ENCODE measurements around the gene CACNA1D.

CACNA1D gene

DNA sequence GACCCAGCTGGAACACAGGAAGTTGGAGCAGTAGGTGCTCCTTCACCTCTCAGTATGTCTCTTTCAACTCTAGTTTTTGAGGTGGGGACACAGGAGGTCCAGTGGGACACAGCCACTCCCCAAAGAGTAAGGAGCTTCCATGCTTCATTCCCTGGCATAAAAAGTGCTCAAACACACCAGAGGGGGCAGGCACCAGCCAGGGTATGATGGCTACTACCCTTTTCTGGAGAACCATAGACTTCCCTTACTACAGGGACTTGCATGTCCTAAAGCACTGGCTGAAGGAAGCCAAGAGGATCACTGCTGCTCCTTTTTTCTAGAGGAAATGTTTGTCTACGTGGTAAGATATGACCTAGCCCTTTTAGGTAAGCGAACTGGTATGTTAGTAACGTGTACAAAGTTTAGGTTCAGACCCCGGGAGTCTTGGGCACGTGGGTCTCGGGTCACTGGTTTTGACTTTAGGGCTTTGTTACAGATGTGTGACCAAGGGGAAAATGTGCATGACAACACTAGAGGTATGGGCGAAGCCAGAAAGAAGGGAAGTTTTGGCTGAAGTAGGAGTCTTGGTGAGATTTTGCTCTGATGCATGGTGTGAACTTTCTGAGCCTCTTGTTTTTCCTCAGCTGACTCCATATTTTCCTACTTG lies 363.8 kb downstream of the CACNA1D start:
- no peaks in the 10 kb centered on the region for H3K4me1 Mint-ChIP-seq (ENCODE audit: low read depth)
- no peak overlapping the region for H3K27ac Mint-ChIP-seq
- H3K4me3 Mint-ChIP-seq = no peak overlapping the region
- DNase-seq = no peak
- H3K36me3 Mint-ChIP-seq (ENCODE audit: low read depth) = peaks cover 42% of the 10 kb centered on the region
- H3K27me3 Mint-ChIP-seq = peaks cover 10% of the 10 kb centered on the region
- no peaks in the 10 kb centered on the region for H3K9me3 Mint-ChIP-seq

DNA sequence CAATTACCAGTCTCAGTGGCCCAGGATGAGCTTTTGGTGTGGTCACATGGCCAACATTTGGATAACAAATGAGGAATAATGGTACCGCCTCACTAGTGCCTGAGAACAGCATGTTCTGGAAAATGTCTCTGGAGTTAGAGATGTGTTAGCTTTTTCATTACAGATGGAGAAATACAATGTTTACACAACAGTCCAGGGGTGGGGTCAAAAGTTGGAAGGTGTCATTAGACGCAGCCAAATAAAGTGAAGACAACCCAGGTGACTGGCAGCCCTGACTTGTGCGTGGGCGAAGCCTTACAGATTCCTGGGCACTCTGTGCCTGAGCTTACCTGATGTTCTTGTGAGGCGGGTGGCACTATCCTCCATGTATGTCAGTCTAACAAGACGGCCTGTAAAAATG lies 364.8 kb downstream of the CACNA1D start:
- Mint-ChIP-seq H3K4me1 (ENCODE audit: low read depth) (no peaks in the 10 kb centered on the region), H3K36me3 (ENCODE audit: low read depth) (peaks cover 51% of the 10 kb centered on the region), H3K27me3 (peaks cover 9% of the 10 kb centered on the region), H3K4me3 (no peak overlapping the region), H3K27ac (no peak overlapping the region), H3K9me3 (no peaks in the 10 kb centered on the region)
- no peak for DNase-seq

DNA sequence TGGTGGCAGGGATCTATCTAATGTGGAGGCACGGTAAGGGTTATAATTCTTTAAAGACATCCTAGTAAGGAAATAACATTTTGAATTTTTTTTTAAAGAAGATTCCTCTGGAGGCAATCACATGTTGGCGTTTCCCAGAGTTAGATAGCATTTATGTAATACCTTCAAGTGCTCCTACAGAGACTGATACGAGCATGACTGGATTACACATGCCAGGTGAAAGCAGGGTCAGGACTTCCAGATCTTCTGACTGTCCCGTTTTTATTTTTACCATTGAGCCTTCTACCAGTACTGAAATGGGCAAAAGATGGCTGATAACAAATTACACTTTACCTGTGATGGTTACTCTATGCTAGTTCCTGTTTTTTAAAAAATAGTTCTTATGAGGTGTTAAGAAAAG lies 365.8 kb downstream of the CACNA1D start:
- Mint-ChIP-seq H3K4me3 (no peak overlapping the region), H3K27me3 (peaks cover 3% of the 10 kb centered on the region), H3K9me3 (no peaks in the 10 kb centered on the region), H3K36me3 (ENCODE audit: low read depth) (peaks cover 61% of the 10 kb centered on the region), H3K27ac (no peak overlapping the region), H3K4me1 (ENCODE audit: low read depth) (no peaks in the 10 kb centered on the region)
- DNase-seq = no peak

GRCh38 chr3:53862241-53862640 lies 367.8 kb downstream of the CACNA1D start:
- no peak for DNase-seq
- Mint-ChIP-seq H3K36me3 (ENCODE audit: low read depth) (peaks cover 80% of the 10 kb centered on the region), H3K27ac (no peak overlapping the region), H3K4me1 (ENCODE audit: low read depth) (no peaks in the 10 kb centered on the region), H3K4me3 (no peak overlapping the region), H3K9me3 (no peaks in the 10 kb centered on the region), H3K27me3 (no peaks in the 10 kb centered on the region)

GRCh38 chr3:53863145-53863544 lies 368.7 kb downstream of the CACNA1D start:
- Mint-ChIP-seq H3K4me1 (ENCODE audit: low read depth) (no peaks in the 10 kb centered on the region), H3K36me3 (ENCODE audit: low read depth) (peaks cover 89% of the 10 kb centered on the region), H3K4me3 (no peak overlapping the region), H3K27ac (no peak overlapping the region), H3K9me3 (no peaks in the 10 kb centered on the region), H3K27me3 (no peaks in the 10 kb centered on the region)
- no peak for DNase-seq
